Endothelial cell of umbilical vein (primary cell): Measurements from ENCODE around the gene RHOV.

Experiments
- CTCF ChIP-seq, 2 donors: IDR thresholded peaks; 1 replicate in 1 of 2; 2 replicates in 1 of 2; pipeline ENCODE4 v1.5.1; 2011; ENCODE audit warnings: low read length in 2 of 2, mild to moderate bottlenecking in 2 of 2, moderate library complexity in 2 of 2, control low read depth in 1 of 2, inconsistent platforms in 1 of 2, low read depth in 1 of 2; ENCODE audit not compliant: insufficient read depth in 1 of 2; ENCODE audit errors: extremely low read depth in 1 of 2
- EZH2 ChIP-seq: IDR thresholded peaks from 2 replicates; pipeline ENCODE4 v1.6.1; 2012; ENCODE audit warnings: borderline replicate concordance, low read depth, mild to moderate bottlenecking, moderate library complexity, low read length, inconsistent platforms; ENCODE audit not compliant: severe bottlenecking
- FOS ChIP-seq: IDR thresholded peaks from 2 replicates; pipeline ENCODE4 v1.6.1; 2011; ENCODE audit warnings: mild to moderate bottlenecking, low read length, moderate library complexity, borderline replicate concordance; ENCODE audit not compliant: insufficient read depth
- MAX ChIP-seq: IDR thresholded peaks from 2 replicates; pipeline ENCODE4 v1.6.1; 2011; ENCODE audit not compliant: insufficient read depth, insufficient read length
- MYC ChIP-seq: IDR thresholded peaks from one replicate; pipeline ENCODE4 v1.6.1; 2011; ENCODE audit warnings: mild to moderate bottlenecking, low read depth, low read length
- POLR2A ChIP-seq: IDR thresholded peaks from 2 replicates; pipeline ENCODE4 v1.6.1; 2012; ENCODE audit warnings: low read depth, mild to moderate bottlenecking, control low read depth, low read length
- POLR2AphosphoS5 ChIP-seq: IDR thresholded peaks from 2 replicates; pipeline ENCODE4 v1.6.1; 2012; ENCODE audit warnings: low read depth, mild to moderate bottlenecking, control low read depth, low read length, moderate library complexity; ENCODE audit not compliant: insufficient read depth

GRCh38 chr15:40828447-40829036 lies 45.5 kb downstream of the RHOV start, which contains the start of gene PPP1R14D:
- TF ChIP-seq POLR2AphosphoS5 = no peak
- no peak for TF ChIP-seq CTCF (IDR thresholded peaks at IDR 0.05; ENCODE audit: extremely low read depth in 1 of 2, insufficient read depth in 1 of 2, low read depth in 1 of 2, low read length in 2 of 2)
- no peak for TF ChIP-seq POLR2A
- TF ChIP-seq EZH2 = no peak
- TF ChIP-seq MAX = no peak
- no peak for TF ChIP-seq MYC
- TF ChIP-seq FOS = no peak
